Measurements from ENCODE around the gene GALNT10.
A peak's percentile ranks its signal among the peaks of the same experiment; 100 is the strongest.

GALNT10 gene

DNA sequence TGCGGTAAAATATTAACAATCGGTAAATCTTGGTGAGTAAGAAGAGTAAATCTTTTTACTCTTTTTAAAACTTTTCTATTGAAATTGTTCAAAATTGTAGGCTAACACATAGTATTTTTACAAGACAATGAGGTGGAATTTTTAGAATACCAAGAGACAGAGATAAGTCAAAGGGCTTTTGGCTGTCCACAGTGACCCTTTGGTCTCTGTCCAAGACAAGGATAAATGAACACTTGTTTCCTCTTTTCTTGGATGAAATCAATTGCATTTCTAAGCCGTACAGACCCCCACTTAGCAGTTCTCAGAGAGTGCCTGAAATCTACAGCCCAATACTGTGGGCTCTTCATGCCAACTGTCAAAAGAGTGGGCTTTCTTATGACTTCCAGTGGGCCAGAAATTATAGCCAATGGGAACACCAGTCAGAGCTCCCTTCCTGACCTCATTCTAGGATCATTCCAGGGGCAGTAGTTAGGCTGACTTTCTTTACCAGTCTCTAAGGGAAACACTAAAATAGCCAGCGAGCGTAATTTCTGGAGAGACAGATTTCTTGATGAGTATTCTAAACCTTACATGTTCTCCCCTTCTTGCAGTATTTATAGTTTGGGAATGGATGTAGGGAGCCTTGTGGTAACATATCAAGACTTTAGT is 74.1 kb downstream of the GALNT10 start:
- DNase-seq (ENCODE audit: low read depth in 2 of 2) = no peak

DNA sequence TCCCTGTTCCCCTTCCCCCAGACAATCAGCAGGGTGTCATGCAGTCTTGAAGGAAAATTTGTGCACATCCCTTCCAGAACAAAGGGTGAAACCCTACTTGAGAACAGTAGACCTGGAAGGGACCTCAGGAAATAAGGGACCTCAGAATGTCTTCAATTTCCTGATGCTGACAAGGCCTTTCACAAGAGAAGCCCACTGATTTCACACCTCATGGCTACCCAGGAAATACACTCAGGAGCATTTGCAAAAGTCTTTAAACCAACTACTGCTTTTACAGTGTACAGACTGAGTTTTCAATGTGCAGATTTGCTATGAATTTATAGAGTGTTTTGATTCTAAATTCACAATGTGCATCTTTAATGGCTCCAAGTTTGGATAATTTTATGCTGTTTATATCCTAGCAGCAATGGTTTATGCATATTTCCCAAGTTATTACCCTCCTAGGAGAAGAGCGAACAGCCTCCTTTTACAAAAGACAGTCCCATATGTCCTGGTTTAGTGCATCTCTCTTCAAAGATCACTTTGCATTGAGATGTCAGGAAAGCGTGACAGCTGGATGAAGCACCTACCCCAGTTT is 74.8 kb downstream of the GALNT10 start:
- DNase-seq (ENCODE audit: low read depth in 2 of 2) = no peak

DNA sequence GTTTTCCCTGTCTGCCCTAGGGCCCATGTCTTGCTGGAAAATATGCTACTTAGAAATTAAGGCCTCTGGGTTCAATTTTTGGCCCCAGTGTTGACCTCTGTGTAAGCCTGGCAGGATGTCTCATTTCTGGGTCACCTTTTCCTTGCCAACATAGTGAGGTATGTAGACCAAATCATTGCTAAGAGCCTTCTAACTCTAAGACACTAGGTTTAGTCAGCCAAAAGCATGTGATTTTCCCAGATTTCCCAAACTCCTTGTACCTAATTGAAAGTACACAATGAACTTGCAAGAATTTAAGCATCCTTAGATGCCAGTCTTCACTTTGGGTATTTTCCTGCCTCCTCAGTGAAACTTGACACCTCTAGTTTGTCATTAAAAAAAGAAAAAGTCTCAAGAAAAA is 77.0 kb downstream of the GALNT10 start:
- DNase-seq (ENCODE audit: low read depth in 2 of 2) = no peak

DNA sequence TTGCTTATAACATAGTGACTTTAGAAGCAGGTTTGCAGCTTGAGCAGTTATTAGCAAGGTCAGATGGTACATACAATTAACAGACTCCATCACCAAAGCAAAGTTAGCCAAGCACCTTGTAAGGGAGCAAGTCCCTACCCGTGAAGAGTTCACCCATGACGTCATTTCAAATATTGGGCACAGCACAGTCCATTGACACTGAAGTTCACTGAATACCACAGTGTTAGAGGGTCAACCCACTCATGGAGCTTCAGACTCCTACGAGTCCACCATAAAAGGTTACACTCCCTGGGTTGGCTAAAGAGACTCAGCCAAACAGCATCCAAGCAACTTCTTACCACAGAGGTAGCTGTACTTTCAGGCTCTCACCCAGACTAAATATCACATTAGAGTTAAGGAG is 77.5 kb downstream of the GALNT10 start:
- DNase-seq (ENCODE audit: low read depth in 2 of 2) = no peak

DNA sequence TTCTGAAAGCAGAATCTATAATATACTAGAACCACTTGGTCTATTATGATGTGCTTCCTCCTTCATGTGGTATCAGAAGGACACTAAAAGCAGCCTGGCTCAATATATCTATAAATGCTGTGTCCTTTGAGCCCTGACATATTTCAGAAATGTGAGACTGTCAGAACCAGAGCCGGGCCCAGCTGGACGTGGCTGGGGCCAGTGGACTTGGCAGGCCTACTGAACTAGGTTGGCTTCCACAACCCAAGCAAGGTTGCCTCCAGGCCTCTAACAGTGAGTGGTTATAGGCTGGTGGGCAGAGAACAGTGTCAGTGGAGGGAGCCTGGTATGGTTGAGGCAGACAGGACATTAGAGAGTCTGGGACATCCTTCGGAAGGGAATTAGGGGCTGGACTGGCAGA is 78.9 kb downstream of the GALNT10 start:
- no peak for DNase-seq (ENCODE audit: low read depth in 2 of 2)

DNA sequence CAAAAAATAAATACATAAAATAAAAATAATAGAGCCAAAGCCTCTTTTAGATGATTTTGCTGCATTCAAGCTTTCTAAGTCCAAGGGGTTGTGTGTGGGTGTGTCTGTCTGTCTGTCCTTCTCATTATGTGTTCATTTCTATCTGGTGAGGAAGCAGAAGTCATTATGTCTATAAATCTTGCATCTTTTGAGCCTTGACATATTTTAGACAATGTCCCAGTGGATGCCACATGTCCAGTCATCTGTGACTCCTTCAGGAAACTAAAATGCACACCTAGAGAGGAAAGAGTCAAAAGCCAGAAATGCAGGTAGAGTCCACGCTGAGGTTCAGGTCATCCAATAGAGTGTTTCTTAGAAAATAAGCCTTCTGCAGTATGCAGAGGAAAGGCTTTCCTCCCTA is 80.9 kb downstream of the GALNT10 start:
- no peak for DNase-seq (ENCODE audit: low read depth in 2 of 2)

DNA sequence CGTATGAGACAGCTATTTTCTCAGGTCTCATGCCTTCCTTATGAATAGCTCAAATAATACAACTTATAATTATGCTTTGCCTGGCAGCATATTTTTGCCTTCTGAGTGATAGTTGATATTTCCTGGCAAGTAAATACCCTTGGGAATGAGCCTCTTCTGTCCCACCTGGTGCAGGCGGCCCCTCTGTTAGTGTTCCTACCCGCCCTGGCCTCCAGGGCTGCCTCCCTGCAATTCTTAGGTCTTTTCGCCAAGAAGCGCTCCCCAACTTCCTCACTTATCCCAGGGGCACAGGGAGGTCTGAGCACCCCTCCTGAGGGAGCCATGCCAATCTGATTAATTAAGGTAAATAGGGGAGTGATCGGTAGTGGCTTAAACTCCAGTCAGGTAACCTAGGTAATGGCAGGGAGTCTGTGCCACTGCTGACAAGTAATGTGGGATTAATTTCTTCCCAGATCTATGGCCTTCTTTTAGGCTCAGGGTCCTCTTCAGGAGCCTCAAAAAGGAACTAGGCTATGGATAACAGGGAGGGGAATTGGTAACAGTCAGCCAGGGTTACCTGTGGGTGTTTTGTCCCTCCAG is 81.5 kb downstream of the GALNT10 start:
- DNase-seq (ENCODE audit: low read depth in 2 of 2) = no peak

DNA sequence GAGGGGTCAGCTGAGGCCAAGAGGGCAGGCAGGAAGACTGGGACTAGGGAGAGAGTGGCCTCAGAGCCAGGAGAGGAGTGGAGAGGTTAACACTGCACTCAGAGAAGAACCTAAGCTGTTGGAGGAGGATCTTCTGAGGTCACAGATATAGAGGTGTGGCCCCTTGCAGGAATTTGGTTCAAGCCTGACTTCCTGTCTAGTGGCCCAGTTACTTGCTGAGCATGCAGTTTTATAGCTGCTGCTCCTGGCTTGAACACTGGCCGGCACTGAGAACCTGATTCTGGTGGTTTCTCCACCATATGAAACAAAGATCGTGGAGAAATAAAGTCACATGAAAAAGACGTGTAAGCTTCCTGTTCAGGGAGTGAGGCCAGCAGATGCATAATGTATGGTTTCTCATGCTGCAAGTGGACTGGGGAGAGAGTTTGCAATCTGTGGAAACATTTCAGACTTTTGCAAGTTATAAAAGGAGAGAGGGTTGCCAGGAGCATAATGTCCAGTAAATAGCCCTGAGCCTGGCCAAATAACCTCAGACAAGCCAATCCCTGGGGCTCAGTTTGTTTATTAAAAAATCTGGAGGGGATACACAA is 82.6 kb downstream of the GALNT10 start:
- DNase-seq (ENCODE audit: low read depth in 2 of 2) = no peak

DNA sequence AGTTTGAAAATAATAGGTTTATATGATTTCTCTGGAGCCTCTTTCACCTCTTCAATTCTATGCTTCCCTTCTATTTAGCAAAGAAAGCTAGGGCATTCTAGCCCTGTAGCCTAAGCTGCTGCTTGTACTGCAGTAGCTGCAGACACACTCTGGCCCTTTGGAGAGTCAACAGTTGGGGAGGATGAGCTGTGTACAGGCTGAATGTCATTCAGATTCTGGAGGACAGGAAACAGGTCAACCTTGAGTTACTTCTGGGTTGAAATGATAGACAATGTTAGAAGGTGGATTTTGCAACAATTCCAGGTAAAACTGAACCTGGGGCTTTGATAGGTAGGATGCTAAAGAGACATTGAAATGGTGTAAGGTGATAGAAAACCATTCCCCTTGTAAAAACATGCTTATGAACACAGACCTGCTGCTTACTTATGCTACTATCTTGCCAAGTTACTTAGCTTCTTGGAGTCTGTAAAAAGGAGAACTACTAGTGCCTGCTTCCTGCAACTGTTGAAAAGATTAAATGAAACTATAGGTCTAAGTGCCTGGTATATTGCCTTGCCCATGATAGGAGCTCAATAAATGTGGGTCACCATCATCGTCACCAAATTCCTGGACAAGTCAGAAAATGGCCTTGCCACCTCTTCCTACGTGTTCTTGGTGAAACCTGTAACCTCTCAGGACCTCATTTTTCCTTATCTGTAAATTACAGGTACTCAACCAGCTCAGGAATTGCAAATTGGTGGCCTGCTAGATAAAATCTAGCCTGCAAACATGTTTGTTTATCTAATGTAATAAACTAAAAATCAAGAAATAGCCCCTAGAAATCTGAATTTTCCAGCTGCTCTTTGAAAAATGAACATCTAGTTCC is 83.7 kb downstream of the GALNT10 start:
- no peak for DNase-seq (ENCODE audit: low read depth in 2 of 2)

DNA sequence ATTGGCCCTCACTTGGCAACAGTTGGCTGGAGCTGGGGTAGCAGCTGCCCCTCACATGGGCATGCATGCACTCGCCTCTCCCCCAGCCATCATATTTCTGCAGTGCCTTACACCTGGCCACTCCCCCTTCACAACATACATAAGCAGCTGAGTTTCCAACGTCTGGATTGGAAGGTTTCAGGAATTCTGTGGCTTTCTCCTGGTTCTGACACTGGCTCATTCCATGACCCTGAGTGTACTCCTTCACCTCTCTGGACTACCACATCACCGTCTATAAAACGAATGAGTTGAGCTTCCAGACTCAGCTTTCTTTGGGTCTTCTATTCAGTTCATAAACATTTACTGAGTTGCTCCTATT is 84.3 kb downstream of the GALNT10 start:
- DNase-seq (ENCODE audit: low read depth in 2 of 2) = no peak

DNA sequence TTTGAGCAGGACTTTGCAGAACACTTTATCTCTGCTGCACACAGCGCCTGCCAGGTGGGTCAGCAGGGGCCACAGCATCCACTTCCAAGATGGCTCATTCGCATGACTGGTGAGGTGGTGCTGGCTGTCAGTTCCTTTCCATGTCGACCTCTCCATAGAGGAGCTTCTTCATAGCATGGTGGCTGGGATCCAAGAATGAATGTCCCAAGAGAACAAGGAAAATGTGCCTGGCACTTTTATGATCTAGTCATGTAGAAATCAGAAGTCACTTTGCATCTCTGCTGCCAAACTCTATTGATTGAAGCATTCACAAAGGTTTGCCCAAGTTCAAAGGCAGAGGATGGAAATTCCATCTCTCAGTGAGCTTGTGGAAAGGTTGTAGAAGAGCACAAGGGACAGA is 85.0 kb downstream of the GALNT10 start:
- no peak for DNase-seq (ENCODE audit: low read depth in 2 of 2)

DNA sequence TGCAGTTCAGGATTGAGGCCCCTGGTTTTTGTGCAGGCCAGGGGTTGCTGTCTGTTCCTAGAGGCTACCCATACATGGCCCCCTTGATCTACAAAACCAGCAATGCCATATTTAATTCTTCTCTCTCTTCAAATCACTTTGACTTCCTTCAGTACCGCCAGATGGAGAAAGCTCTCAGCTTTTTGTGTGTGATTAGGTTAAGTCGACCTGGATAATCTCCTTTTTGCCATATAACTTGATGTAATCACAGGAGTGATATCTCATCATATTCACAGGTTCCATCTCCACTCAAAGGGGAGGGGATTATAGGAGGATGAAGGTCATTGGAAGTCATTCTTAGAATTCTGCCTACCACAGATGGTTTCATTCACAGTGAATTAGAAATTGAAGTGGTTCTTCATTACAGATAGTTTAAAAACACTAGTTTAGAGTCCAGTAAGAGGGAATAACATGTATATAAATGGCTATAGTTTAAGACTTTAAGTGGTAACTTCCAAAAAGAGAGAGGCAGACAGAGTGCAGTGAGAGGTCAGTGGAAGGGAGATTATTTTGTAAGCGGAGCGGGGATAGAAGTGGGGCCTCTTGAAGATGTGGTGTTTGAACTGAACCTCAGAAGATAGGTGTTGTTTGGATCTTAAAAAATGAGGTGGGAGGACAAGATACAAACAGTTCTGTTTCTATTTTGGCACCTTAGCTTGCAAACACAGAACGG is 85.9 kb downstream of the GALNT10 start:
- no peak for DNase-seq (ENCODE audit: low read depth in 2 of 2)

DNA sequence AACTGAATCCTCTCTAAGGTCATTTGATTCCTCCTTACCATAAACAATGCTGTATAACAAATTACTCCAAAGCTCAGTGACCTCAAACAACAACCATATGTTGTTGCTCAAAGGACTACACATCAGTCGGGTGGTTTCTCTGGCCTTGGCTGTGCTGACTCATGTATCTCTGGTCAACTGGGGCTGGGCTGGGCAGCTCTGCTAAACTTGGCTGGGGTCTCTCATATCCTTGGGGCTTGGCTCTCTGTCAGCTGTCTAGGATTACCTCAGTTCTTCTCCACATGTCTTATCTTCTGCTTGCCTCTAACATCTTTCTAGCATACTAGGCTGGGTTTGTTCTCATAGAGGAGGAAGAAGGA is 86.4 kb downstream of the GALNT10 start:
- peak; percentile 69 to 71 for DNase-seq (ENCODE audit: low read depth in 2 of 2)

DNA sequence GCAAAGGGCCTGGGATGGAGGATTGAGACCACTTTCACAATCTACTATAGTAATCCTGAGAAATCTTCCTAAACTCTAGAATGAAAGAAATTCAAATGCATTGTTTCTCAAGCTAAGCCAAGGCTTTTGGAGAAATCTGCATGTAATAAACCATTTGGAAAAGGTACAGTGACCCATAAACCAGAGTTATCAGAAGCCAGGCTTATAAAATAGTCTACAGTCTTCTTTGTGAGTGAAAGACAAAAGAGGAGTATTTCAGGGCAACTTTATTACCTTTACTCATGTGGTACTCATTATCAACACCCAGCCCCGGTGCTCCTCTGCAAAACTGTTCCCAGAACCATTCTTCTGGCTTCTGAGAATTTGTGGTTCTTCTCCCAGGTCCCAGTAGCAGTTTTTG is 87.0 kb downstream of the GALNT10 start:
- no peak for DNase-seq (ENCODE audit: low read depth in 2 of 2)

DNA sequence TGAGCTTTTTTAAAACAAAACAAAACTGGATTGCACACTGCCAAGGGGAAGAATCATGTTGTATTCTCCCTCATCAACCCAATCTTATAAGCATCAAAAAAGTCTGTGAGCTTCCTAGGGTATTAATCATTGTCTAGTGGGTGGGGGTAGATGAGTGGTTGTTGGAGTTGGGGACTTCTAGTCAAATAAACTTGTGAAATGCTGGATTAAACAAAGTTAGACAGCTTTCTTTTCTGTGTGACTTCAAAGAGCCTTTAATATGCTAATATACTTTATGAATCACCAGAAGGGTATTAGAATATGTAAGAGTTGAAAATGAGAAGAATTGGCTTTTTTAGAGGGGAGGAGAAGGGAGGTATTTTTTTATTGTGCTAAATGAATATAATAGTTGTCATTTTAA is 87.7 kb downstream of the GALNT10 start:
- DNase-seq (ENCODE audit: low read depth in 2 of 2) = no peak

DNA sequence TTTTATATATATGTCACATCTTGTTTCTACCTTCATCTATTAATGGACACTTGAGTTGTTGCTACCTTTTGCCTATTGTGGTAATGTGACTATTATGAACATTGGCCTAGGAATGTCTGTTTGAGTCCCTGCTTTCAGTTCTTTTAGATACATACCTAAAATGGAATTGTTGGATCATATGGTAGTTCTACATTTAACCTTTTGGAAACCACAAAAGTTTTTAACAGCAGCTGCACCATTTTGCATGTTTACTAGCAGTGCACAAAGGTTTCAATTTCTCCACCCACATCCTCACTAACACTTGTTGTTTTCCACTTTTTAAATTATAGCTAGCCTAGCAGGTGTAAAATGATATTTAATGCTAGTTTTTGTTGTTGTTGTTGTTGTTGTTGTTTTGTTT is 88.4 kb downstream of the GALNT10 start:
- no peak for DNase-seq (ENCODE audit: low read depth in 2 of 2)

DNA sequence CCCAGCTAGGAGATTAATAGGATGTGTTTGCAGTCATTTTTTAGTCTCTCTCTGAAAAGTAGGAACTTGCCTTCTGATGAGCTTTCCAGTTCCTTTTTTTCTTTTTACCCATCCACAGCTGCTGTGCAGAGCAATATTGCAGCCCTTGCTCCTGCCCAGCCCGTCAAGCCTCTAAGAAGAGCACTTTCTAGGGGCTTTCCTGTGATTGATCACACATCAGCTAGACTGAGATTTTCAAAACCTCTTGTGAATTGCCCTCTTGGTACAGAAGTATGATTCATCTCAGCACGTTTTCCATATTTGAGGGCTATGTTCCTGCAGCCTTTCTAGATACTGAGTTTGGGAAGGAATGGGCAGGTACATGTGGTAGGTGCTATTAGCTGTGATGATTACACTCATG is 93.9 kb downstream of the GALNT10 start:
- DNase-seq (ENCODE audit: low read depth in 2 of 2) = no peak

DNA sequence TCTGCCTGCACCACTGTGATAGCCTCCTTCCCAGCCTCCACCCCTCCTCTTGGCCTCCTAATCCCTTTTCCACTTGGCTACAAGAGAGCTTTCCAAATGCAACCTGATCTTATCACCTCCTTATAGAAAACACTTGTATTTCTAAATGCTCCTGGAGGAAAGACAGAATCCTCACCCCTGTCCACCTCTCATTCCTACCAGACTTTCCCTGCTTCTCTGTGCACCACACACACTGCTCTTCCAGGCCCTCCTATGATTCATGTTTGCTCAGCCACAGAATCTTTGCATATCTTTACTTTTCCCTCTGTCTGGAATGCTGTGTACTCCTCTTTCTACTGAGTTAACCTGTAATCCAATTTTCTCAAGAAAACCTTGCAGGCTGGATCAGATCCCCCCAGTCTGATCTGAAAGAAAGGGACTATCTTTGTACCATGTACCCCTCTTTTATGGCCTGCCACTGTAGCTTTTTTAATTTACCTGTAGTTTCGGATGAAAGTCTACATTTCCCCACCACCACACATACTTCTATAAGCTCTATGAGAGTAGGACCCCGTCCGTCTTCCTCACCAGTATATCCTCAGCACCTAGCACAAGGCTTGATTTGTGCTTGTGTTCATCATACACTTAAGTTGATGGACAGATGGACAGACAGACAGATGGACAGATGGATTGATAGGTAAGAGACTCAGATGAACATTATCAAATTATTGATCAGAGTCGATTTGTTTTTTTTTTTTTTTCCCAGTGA is 95.3 kb downstream of the GALNT10 start:
- peak; percentile 55 to 60 for DNase-seq (ENCODE audit: low read depth in 2 of 2)

DNA sequence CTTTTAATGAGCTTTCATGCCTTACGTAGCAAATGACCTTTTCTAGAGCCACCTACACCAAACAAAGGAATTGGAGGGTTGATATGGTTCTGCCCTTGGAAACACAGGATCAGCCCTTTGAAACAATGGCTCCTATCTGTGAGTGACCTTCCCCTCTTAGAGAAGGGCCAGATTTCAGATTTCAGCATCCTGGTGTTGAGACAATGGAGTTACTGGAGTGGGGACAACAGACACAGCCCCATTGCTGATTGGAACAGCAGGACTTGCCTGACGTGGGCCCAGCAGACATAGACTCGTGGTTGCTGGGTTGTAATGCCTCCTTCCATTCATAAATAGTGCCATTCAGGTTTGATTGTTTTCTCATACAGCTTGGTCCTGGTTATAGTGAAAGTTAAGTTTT is 96.0 kb downstream of the GALNT10 start:
- DNase-seq (ENCODE audit: low read depth in 2 of 2) = no peak

DNA sequence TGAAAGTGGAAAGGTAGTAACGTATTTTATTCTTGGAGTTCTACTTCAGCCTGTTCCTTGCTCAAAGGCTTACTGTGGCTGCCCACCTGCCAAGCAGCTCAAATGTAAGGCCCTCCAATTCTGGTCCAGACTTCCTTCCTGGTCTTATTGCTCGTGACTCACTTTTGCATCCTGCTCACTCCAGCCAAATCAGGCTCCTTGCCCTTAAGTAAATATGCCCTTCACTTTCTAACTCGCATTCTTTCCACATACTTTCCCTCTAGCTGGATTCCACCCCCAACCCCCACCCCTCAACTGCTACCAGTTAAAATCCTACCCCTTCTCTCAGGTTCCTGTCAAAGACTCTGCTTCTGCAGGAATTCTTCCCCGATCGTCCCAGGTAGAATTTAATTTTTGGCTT is 96.6 kb downstream of the GALNT10 start:
- DNase-seq (ENCODE audit: low read depth in 2 of 2) = peak; percentile 55 to 60

DNA sequence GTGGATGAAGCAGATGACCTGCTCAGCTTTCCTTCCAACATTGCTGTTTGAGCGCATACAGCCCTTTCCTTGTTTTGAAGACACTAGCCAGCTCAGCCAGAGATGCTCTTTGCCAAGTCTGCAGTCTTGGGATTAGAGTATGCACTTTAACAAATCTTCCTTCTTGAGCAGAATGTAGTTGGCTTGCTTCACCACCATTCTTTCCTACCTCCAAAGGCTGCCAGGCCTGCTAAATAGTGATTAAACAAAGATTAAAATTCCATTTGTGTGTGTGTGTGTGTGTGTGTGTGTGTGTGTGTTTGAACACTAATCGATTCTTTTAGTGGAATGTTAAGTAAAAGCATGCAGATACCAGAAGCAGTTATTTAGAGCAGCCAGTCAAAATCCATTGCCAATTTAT is 97.6 kb downstream of the GALNT10 start:
- DNase-seq (ENCODE audit: low read depth in 2 of 2) = peak in 1 of 2 experiments; percentile 39
